GM19438 (cell line): ENCODE measurements around the gene NPAS3.
A peak's percentile ranks its signal among the peaks of the same experiment; 100 is the strongest.

Source experiments
- ATAC-seq: cut with Tn5 transposase; IDR thresholded peaks from one replicate; pipeline ENCODE4 v1.9.1; 2021; ENCODE audit warnings: low read depth; ENCODE audit not compliant: unreplicated experiment

NPAS3 gene

GRCh38 chr14:32938719-32939253 is at the start of gene NPAS3:
Gene NPAS3 (plus strand): TSS chr14:32938879.
- no peak for ATAC-seq

GRCh38 chr14:32896979-32897697 is 41.5 kb upstream of the NPAS3 start:
- no peak for ATAC-seq

GRCh38 chr14:32897698-32898064 is 41.0 kb upstream of the NPAS3 start:
- no peak for ATAC-seq

- no peak for ATAC-seq
Observed at GRCh38 chr14:32898876-32899275, 39.8 kb upstream of the NPAS3 start.

GRCh38 chr14:32900547-32900946 is 38.1 kb upstream of the NPAS3 start:
- ATAC-seq: no peak

- no peak for ATAC-seq
Observed at GRCh38 chr14:32905013-32905412, 33.7 kb upstream of the NPAS3 start.

GRCh38 chr14:32906672-32907071 is 32.0 kb upstream of the NPAS3 start:
- no peak for ATAC-seq

GRCh38 chr14:32908196-32909084 is 30.2 kb upstream of the NPAS3 start:
- no peak for ATAC-seq

GRCh38 chr14:32913725-32914124 is 25.0 kb upstream of the NPAS3 start:
- ATAC-seq: no peak

- ATAC-seq: no peak
Observed at GRCh38 chr14:32914391-32914790, 24.3 kb upstream of the NPAS3 start.

GRCh38 chr14:32920696-32921276 is 17.9 kb upstream of the NPAS3 start:
- no peak for ATAC-seq

- no peak for ATAC-seq
Observed at GRCh38 chr14:32925439-32925838, 13.2 kb upstream of the NPAS3 start.

- ATAC-seq: no peak
Observed at GRCh38 chr14:32932302-32932913, 6.3 kb upstream of the NPAS3 start.

- no peak for ATAC-seq
Observed at GRCh38 chr14:32932914-32933628, 5.6 kb upstream of the NPAS3 start.

- no peak for ATAC-seq
Observed at GRCh38 chr14:32933629-32934072, 5.0 kb upstream of the NPAS3 start.

GRCh38 chr14:32934073-32934880 is 4.4 kb upstream of the NPAS3 start:
- no peak for ATAC-seq

GRCh38 chr14:32934881-32935633 is 3.6 kb upstream of the NPAS3 start:
- ATAC-seq: no peak

GRCh38 chr14:32939254-32940065 is 781 bp downstream of the NPAS3 start:
- peak; percentile 47 for ATAC-seq
